ENCODE measurements around the gene RGS18.

The RGS18 gene

GRCh38 chr1:192170196-192170984 lies 12.1 kb downstream of the RGS18 start:
- TF ChIP-seq, protein P1, sequence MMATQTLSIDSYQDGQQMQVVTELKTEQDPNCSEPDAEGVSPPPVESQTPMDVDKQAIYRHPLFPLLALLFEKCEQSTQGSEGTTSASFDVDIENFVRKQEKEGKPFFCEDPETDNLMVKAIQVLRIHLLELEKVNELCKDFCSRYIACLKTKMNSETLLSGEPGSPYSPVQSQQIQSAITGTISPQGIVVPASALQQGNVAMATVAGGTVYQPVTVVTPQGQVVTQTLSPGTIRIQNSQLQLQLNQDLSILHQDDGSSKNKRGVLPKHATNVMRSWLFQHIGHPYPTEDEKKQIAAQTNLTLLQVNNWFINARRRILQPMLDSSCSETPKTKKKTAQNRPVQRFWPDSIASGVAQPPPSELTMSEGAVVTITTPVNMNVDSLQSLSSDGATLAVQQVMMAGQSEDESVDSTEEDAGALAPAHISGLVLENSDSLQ (IDR thresholded peaks at IDR 0.05), result peak; percentile 51; the same call in 1 of the 2 replicates
- TF ChIP-seq ARNT (IDR thresholded peaks at IDR 0.05), result no peak
- no peak for TF ChIP-seq FOXA1 (IDR thresholded peaks at IDR 0.05)
- POLR2A ChIA-PET, result no interaction called here
- no peak for DNase-seq (ENCODE audit: extremely low spot score)
- CTCF ChIA-PET, result interaction anchor here (0.6 kb wide), 1 partner anchor 10 kb away, joined by 5 read pairs; no protein-coding TSS in a partner anchor

GRCh38 chr1:192171123-192171522 lies 12.9 kb downstream of the RGS18 start:
- TF ChIP-seq FOXA1 (IDR thresholded peaks at IDR 0.05) (no peak), FOXK2 (IDR thresholded peaks at IDR 0.05) (no peak), FOXM1 (IDR thresholded peaks at IDR 0.05; ENCODE audit: borderline replicate concordance) (no peak), HDGF (IDR thresholded peaks at IDR 0.05; ENCODE audit: borderline replicate concordance) (no peak), ELF4 (IDR thresholded peaks at IDR 0.05) (no peak), L3MBTL2 (conservative IDR thresholded peaks at IDR 0.05) (no peak), ARNT (IDR thresholded peaks at IDR 0.05) (no peak), TARDBP (IDR thresholded peaks at IDR 0.05) (no peak), SP1 (IDR thresholded peaks at IDR 0.05) (no peak)
- TF ChIP-seq, protein P1 (IDR thresholded peaks at IDR 0.05), result no peak
- CTCF ChIA-PET, result interaction anchor here (0.6 kb wide), 1 partner anchor 9 kb away, joined by 5 read pairs; no protein-coding TSS in a partner anchor
- POLR2A ChIA-PET, result no interaction called here
- no peak for DNase-seq (ENCODE audit: extremely low spot score)

- no peak for DNase-seq (ENCODE audit: extremely low spot score)
- TF ChIP-seq L3MBTL2 (conservative IDR thresholded peaks at IDR 0.05), result no peak
- ChIA-PET CTCF (no interaction called here), POLR2A (no interaction called here)
These were observed 17.7 kb downstream of the RGS18 start for GRCh38 chr1:192175971-192176370.

GRCh38 chr1:192183788-192184187 lies 25.5 kb downstream of the RGS18 start:
- no peak for TF ChIP-seq L3MBTL2 (conservative IDR thresholded peaks at IDR 0.05)
- TF ChIP-seq, protein P1 (IDR thresholded peaks at IDR 0.05), result no peak
- TF ChIP-seq ARNT (IDR thresholded peaks at IDR 0.05), result no peak
- TF ChIP-seq LEF1 (IDR thresholded peaks at IDR 0.05; ENCODE audit: borderline replicate concordance), result no peak
- no peak for TF ChIP-seq FOXM1 (IDR thresholded peaks at IDR 0.05; ENCODE audit: borderline replicate concordance)
- TF ChIP-seq BHLHE40 (IDR thresholded peaks at IDR 0.05; ENCODE audit: borderline replicate concordance), result no peak
- no peak for TF ChIP-seq ELF4 (IDR thresholded peaks at IDR 0.05)
- no peak for TF ChIP-seq SUZ12 (IDR thresholded peaks at IDR 0.05)
- TF ChIP-seq HDGF (IDR thresholded peaks at IDR 0.05; ENCODE audit: borderline replicate concordance), result no peak
- TF ChIP-seq ZNF384 (IDR thresholded peaks at IDR 0.05), result no peak
- no peak for TF ChIP-seq NFRKB (IDR thresholded peaks at IDR 0.05)
- POLR2A ChIA-PET, result no interaction called here
- no peak for DNase-seq (ENCODE audit: extremely low spot score)
- CTCF ChIA-PET, result no interaction called here

GRCh38 chr1:192186197-192186596 lies 27.9 kb downstream of the RGS18 start:
- POLR2A ChIA-PET, result no interaction called here
- TF ChIP-seq LEF1 (IDR thresholded peaks at IDR 0.05; ENCODE audit: borderline replicate concordance) (no peak), FOXM1 (IDR thresholded peaks at IDR 0.05; ENCODE audit: borderline replicate concordance) (no peak), FOXK2 (IDR thresholded peaks at IDR 0.05) (no peak), NFRKB (IDR thresholded peaks at IDR 0.05) (no peak), TARDBP (IDR thresholded peaks at IDR 0.05) (no peak), FOXA1 (IDR thresholded peaks at IDR 0.05) (no peak), BHLHE40 (IDR thresholded peaks at IDR 0.05; ENCODE audit: borderline replicate concordance) (no peak)
- CTCF ChIA-PET, result no interaction called here
- DNase-seq (ENCODE audit: extremely low spot score), result no peak

GRCh38 chr1:192190066-192190465 lies 31.8 kb downstream of the RGS18 start:
- TF ChIP-seq, protein P1 (IDR thresholded peaks at IDR 0.05), result peak; percentile 24; the same call in 1 of the 2 replicates
- no peak for TF ChIP-seq SUZ12 (IDR thresholded peaks at IDR 0.05)
- DNase-seq (ENCODE audit: extremely low spot score), result no peak
- ChIA-PET POLR2A (no interaction called here), CTCF (no interaction called here)

DNA sequence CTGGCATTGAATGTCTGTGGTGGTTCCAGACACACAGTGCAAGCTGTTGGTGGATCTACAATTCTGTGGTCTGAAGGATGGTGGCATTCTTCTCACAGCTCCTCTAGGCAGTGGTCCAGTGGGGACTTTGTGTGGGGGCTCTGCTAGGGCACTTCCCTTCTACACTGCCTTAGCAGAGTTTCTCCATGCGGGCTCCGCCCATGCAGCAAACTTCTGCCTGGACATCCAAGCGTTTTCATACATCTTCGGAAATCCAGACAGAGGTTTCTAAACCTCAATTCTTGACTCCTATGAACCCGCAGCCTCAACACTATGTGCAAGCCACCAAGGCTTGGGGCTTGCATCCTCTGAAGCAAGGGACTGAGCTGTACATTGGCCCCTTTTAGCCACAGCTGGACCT lies 43.0 kb downstream of the RGS18 start:
- POLR2A ChIA-PET, result no interaction called here
- no peak for TF ChIP-seq LEF1 (IDR thresholded peaks at IDR 0.05; ENCODE audit: borderline replicate concordance)
- TF ChIP-seq FOXA1 (IDR thresholded peaks at IDR 0.05), result no peak
- no peak for TF ChIP-seq NFRKB (IDR thresholded peaks at IDR 0.05)
- no peak for TF ChIP-seq SP1 (IDR thresholded peaks at IDR 0.05)
- TF ChIP-seq SUZ12 (IDR thresholded peaks at IDR 0.05), result no peak
- no peak for TF ChIP-seq FOXK2 (IDR thresholded peaks at IDR 0.05)
- TF ChIP-seq ZNF384 (IDR thresholded peaks at IDR 0.05), result no peak
- TF ChIP-seq FOXM1 (IDR thresholded peaks at IDR 0.05; ENCODE audit: borderline replicate concordance), result no peak
- CTCF ChIA-PET, result no interaction called here
- DNase-seq (ENCODE audit: extremely low spot score), result no peak

Measured in HEK293T (cell line).